Jurkat, Clone E6-1 (cell line): ENCODE measurements around the gene MAGED4B. TPM values are rescaled to one million over a fixed set of nuclear protein-coding genes. Genes with fewer than 3 reads are reported as not detected.
"Not testable (repeated sequence)": the region's sequence is repeated elsewhere in the genome, so short reads cannot be mapped to it uniquely, and the experiment has no call there.

Experiments used
- DNase-seq: peaks from one replicate; pipeline ENCODE4 v3.0.0-alpha.2; 2011; ENCODE audit warnings: low read depth, low spot score
- H3K4me3 ChIP-seq: 2 replicates; pipeline ENCODE4 v1.5.1; 2011; ENCODE audit warnings: mild to moderate bottlenecking, low read length, control low read depth, moderate library complexity
- polyA plus RNA-seq: library from polyadenylated mRNA; unstranded; fragments of >200 nt; gene quantifications from one replicate; pipeline ENCODE4 v1.2.1, GENCODE V29; 2012; ENCODE audit warnings: missing spikeins; ENCODE audit not compliant: insufficient read length, insufficient read depth

MAGED4B gene
- 33.3 TPM for polyA plus RNA-seq

GRCh38 chrX:52068666-52069640, at the start of gene MAGED4B:
TSS of gene MAGED4B (minus strand) at chrX:52069183. CDS start at chrX:52068172, 1,011 bp downstream.
- not testable (repeated sequence) for H3K4me3 ChIP-seq, DNase-seq

GRCh38 chrX:52118262-52118661, 49.3 kb upstream of the MAGED4B start:
- no peak overlapping the region for H3K4me3 ChIP-seq
- no peak for DNase-seq

- no peak for DNase-seq
- no peak overlapping the region for H3K4me3 ChIP-seq
These were observed 13.6 kb upstream of the MAGED4B start for GRCh38 chrX:52082578-52082977.

- no peak for DNase-seq
- H3K4me3 ChIP-seq, result no peak overlapping the region
These were observed 9.1 kb upstream of the MAGED4B start for GRCh38 chrX:52078131-52078530.

GRCh38 chrX:52042288-52042687, 26.7 kb downstream of the MAGED4B start:
- not testable (repeated sequence) for DNase-seq, H3K4me3 ChIP-seq

- no peak overlapping the region for H3K4me3 ChIP-seq
- DNase-seq, result no peak
These were observed 34.8 kb downstream of the MAGED4B start for GRCh38 chrX:52034211-52034610.

GRCh38 chrX:52031371-52031770, 37.6 kb downstream of the MAGED4B start:
- no peak for DNase-seq
- H3K4me3 ChIP-seq, result no peak overlapping the region

GRCh38 chrX:52015794-52016193, 53.2 kb downstream of the MAGED4B start:
- no peak for DNase-seq
- H3K4me3 ChIP-seq, result no peak overlapping the region
